ENCODE data around the gene SMYD3. TPM values are rescaled to one million over a fixed set of nuclear protein-coding genes. Genes with fewer than 3 reads are reported as not detected.
"Not testable (repeated sequence)": the region's sequence is repeated elsewhere in the genome, so short reads cannot be mapped to it uniquely, and the experiment has no call there.

SMYD3 gene
- total and polyA plus RNA-seq, 2 donors (not counting 3 experiments of a cell fraction or from before 2014, with no cell fraction given), result 16.0 to 32.1 TPM

- dilution Hi-C loops (cut with MboI; ENCODE audit: extremely low pct_ligation_motif_present, low sequenced_read_pairs) (no loop called here), intact Hi-C loops (cut with micrococcal nuclease) (no loop called here)
- BruUV-seq (replicated peaks), result no TSS peak
- Histone ChIP-seq H3K79me2 (ENCODE audit: control insufficient read depth, insufficient read depth, low read length) (no peaks in the 10 kb centered on the region), H3K36me3 (ENCODE audit: control insufficient read depth in 2 of 2, extremely low read depth in 1 of 2, insufficient read depth in 2 of 2, low read length in 2 of 2) (no peaks in the 10 kb centered on the region), H2AFZ (ENCODE audit: low read depth, low read length) (no peak overlapping the region), H3K4me2 (ENCODE audit: insufficient read depth, low read length) (no peak overlapping the region), H3K9me3 (replicated peaks; ENCODE audit: control insufficient read depth, insufficient read depth, low read length) (no peaks in the 10 kb centered on the region), H3K9ac (replicated peaks; ENCODE audit: extremely low read depth, insufficient read depth, low read length) (no peak overlapping the region), H3K4me1 (ENCODE audit: control insufficient read depth, extremely low read depth, insufficient read depth, low read length) (no peaks in the 10 kb centered on the region), H3K9me1 (replicated peaks; ENCODE audit: control insufficient read depth, extremely low read depth, insufficient read depth, low read length) (no peaks in the 10 kb centered on the region), H3K27ac (ENCODE audit: insufficient read depth, low read depth, low read length) (no peak overlapping the region), H3K4me3 (replicated peaks in 1 of 3; ENCODE audit: insufficient read depth in 1 of 3, low read depth in 1 of 3, low read length in 3 of 3) (no peak overlapping the region), H4K20me1 (replicated peaks; ENCODE audit: control insufficient read depth, extremely low read depth, insufficient read depth, low read length) (no peaks in the 10 kb centered on the region), H3K27me3 (ENCODE audit: control insufficient read depth in 2 of 2, insufficient read depth in 2 of 2, low read length in 2 of 2) (no peaks in the 10 kb centered on the region)
- no peak for TF ChIP-seq JUN (IDR thresholded peaks at IDR 0.05; ENCODE audit: borderline replicate concordance, insufficient read depth, insufficient read length, low read depth)
- TF ChIP-seq POLR2AphosphoS5 (IDR thresholded peaks at IDR 0.05; ENCODE audit: insufficient read depth, low read depth, low read length), result no peak
- TF ChIP-seq GATA2 (IDR thresholded peaks at IDR 0.05; ENCODE audit: insufficient read depth, insufficient read length, low read depth, low read length), result no peak
- no peak for TF ChIP-seq FOS (IDR thresholded peaks at IDR 0.05; ENCODE audit: borderline replicate concordance, insufficient read depth, low read length)
- TF ChIP-seq POLR2A (IDR thresholded peaks at IDR 0.05; ENCODE audit: low read depth, low read length), result no peak
- TF ChIP-seq CTCF (IDR thresholded peaks at IDR 0.05; ENCODE audit: extremely low read depth in 1 of 2, insufficient read depth in 1 of 2, low read depth in 1 of 2, low read length in 2 of 2), result no peak
- TF ChIP-seq MYC (IDR thresholded peaks at IDR 0.05; ENCODE audit: low read depth, low read length), result no peak
- TF ChIP-seq, protein P1, sequence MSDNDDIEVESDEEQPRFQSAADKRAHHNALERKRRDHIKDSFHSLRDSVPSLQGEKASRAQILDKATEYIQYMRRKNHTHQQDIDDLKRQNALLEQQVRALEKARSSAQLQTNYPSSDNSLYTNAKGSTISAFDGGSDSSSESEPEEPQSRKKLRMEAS (IDR thresholded peaks at IDR 0.05; ENCODE audit: insufficient read depth, insufficient read length), result no peak
- no peak for TF ChIP-seq EZH2 (IDR thresholded peaks at IDR 0.05; ENCODE audit: borderline replicate concordance, low read depth, low read length, severe bottlenecking)
- no peak for DNase-seq (ENCODE audit: low read depth, low spot score)
- no peak for FAIRE-seq
- POLR2A ChIA-PET, result no interaction called here
- CTCF ChIA-PET, result no interaction called here
Measured at GRCh38 chr1:246329900-246330299, 177.2 kb downstream of the SMYD3 start.

DNA sequence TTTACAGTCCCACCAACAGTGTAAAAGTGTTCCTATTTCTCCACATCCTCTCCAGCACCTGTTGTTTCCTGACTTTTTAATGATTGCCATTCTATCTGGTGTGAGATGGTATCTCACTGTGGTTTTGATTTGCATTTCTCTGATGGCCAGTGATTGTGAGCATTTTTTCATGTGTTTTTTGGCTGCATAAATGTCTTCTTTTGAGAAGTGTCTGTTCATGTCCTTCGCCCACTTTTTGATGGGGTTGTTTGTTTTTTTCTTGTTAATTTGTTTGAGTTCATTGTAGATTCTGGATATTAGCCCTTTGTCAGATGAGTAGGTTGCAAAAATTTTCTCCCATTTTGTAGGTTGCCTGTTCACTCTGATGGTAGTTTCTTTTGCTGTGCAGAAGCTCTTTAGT lies 177.8 kb downstream of the SMYD3 start:
- BruUV-seq (replicated peaks); intact Hi-C loops (cut with micrococcal nuclease); H3K79me2 ChIP-seq (ENCODE audit: control insufficient read depth, insufficient read depth, low read length); H3K4me1 ChIP-seq (ENCODE audit: control insufficient read depth, extremely low read depth, insufficient read depth, low read length); FAIRE-seq; H3K27me3 ChIP-seq (ENCODE audit: control insufficient read depth in 2 of 2, insufficient read depth in 2 of 2, low read length in 2 of 2); H3K9ac ChIP-seq (replicated peaks; ENCODE audit: extremely low read depth, insufficient read depth, low read length); H3K9me3 ChIP-seq (replicated peaks; ENCODE audit: control insufficient read depth, insufficient read depth, low read length); DNase-seq (ENCODE audit: low read depth, low spot score); H3K4me2 ChIP-seq (ENCODE audit: insufficient read depth, low read length); H3K27ac ChIP-seq (ENCODE audit: insufficient read depth, low read depth, low read length); dilution Hi-C loops (cut with MboI; ENCODE audit: extremely low pct_ligation_motif_present, low sequenced_read_pairs); H3K9me1 ChIP-seq (replicated peaks; ENCODE audit: control insufficient read depth, extremely low read depth, insufficient read depth, low read length); H3K36me3 ChIP-seq (ENCODE audit: control insufficient read depth in 2 of 2, extremely low read depth in 1 of 2, insufficient read depth in 2 of 2, low read length in 2 of 2); H3K4me3 ChIP-seq (replicated peaks in 1 of 3; ENCODE audit: insufficient read depth in 1 of 3, low read depth in 1 of 3, low read length in 3 of 3); H4K20me1 ChIP-seq (replicated peaks; ENCODE audit: control insufficient read depth, extremely low read depth, insufficient read depth, low read length); POLR2A ChIA-PET; CTCF ChIA-PET; H2AFZ ChIP-seq (ENCODE audit: low read depth, low read length): not testable (repeated sequence)
